PC-3 (cell line): ENCODE measurements around the gene EMP2. TPM values are rescaled to one million over a fixed set of nuclear protein-coding genes. Genes with fewer than 3 reads are reported as not detected.
A peak's percentile ranks its signal among the peaks of the same experiment; 100 is the strongest.

ENCODE experiments used
- ATAC-seq: fragments of 200-7000 bp; cut with Tn5 transposase; 2 replicates; pipeline ENCODE4 v1.9.1; 2020; ENCODE audit warnings: mild to moderate bottlenecking, moderate library complexity
- BruUV-seq: library from RNA; stranded (reverse); fragments of 400-500 nt; replicated peaks from 2 replicates; lab custom pipeline; 2021; lab: Mats Ljungman, UMichigan
- CTCF ChIA-PET: fragments of 300-600 bp; sonication (Branson Sonifier 250); formaldehyde crosslinking; loops from one replicate; lab custom pipeline; 2022; ENCODE audit warnings: antibody characterized with exemption; lab: Charles Lee
- POLR2A ChIA-PET: fragments of 300-600 bp; sonication (Branson Sonifier 250); formaldehyde crosslinking; loops from one replicate; lab custom pipeline; 2022; ENCODE audit warnings: antibody characterized with exemption; ENCODE audit not compliant: unreplicated experiment; lab: Charles Lee
- DNase-seq: peaks from one replicate; pipeline ENCODE4 v3.0.0-alpha.2; 2015
- H2AFZ ChIP-seq: fragments of 300-600 bp; sonication (generic); 2 replicates; pipeline ENCODE4 v1.6.0; 2016; ENCODE audit warnings: antibody characterized with exemption, low read length
- H3F3A ChIP-seq: fragments of 300-600 bp; sonication (generic); one replicate; pipeline ENCODE4 v1.6.0; 2017; ENCODE audit warnings: antibody characterized with exemption, low read length, control low read depth, mild to moderate bottlenecking; ENCODE audit not compliant: unreplicated experiment
- H3K27ac ChIP-seq: fragments of 300-600 bp; sonication (generic); 2 replicates; pipeline ENCODE4 v1.5.1; 2016; ENCODE audit warnings: mild to moderate bottlenecking, low read length
- H3K27me3 ChIP-seq: fragments of 300-600 bp; sonication (generic); 2 replicates; pipeline ENCODE4 v1.6.1; 2016; ENCODE audit warnings: low read length, mixed read lengths
- H3K36me3 ChIP-seq: fragments of 300-600 bp; sonication (generic); 2 replicates; pipeline ENCODE4 v1.6.1; 2016; ENCODE audit warnings: low read depth, mixed run types, low read length, mixed read lengths
- H3K4me1 ChIP-seq: fragments of 300-600 bp; sonication (generic); 2 replicates; pipeline ENCODE4 v1.5.1; 2016; ENCODE audit warnings: low read length; ENCODE audit not compliant: insufficient read depth
- H3K4me2 ChIP-seq: fragments of 300-600 bp; sonication (generic); 2 replicates; pipeline ENCODE4 v1.6.0; 2016; ENCODE audit warnings: low read length
- H3K4me3 ChIP-seq: fragments of 300-600 bp; sonication (generic); 2 replicates; pipeline ENCODE4 v1.5.1; 2016; ENCODE audit warnings: mild to moderate bottlenecking, low read length, mixed read lengths
- H3K79me2 ChIP-seq: fragments of 300-600 bp; sonication (generic); 2 replicates; pipeline ENCODE4 v1.6.1; 2017; ENCODE audit warnings: low read length, mixed read lengths
- H3K9ac ChIP-seq: fragments of 300-600 bp; sonication (generic); 2 replicates; pipeline ENCODE4 v1.6.0; 2016; ENCODE audit warnings: mild to moderate bottlenecking, low read length
- H3K9me2 ChIP-seq: fragments of 300-600 bp; sonication (generic); replicated peaks from 2 replicates; pipeline ENCODE4 v1.6.1; 2016; ENCODE audit warnings: mixed run types, low read length, mixed read lengths
- H3K9me3 ChIP-seq: fragments of 300-600 bp; sonication (generic); 2 replicates; pipeline ENCODE4 v1.6.1; 2016; ENCODE audit warnings: low read length, mixed read lengths
- H4K20me1 ChIP-seq: fragments of 300-600 bp; sonication (generic); 2 replicates; pipeline ENCODE4 v1.6.1; 2016; ENCODE audit warnings: low read length, mixed read lengths
- EZH2 ChIP-seq: fragments of 300-600 bp; sonication (generic); IDR thresholded peaks from one replicate; pipeline ENCODE4 v1.6.1; 2017; ENCODE audit warnings: antibody characterized with exemption, mild to moderate bottlenecking, low read length; ENCODE audit not compliant: unreplicated experiment
- EZH2phosphoT487 ChIP-seq: fragments of 300-600 bp; sonication (generic); IDR thresholded peaks from 2 replicates; pipeline ENCODE4 v1.6.1; 2018; ENCODE audit warnings: mild to moderate bottlenecking, antibody characterized with exemption, low read length, borderline replicate concordance
- intact Hi-C: fragments of 100-400 bp; cut with micrococcal nuclease; formaldehyde crosslinking; loops from 2 replicates; pipeline ENCODE4 v1.9.0; 2023
- total RNA-seq: library from RNA; depleted of rRNA; stranded (reverse); fragments of >200 nt; gene quantifications from 2 replicates; pipeline ENCODE4 v1.2.3, GENCODE V29; 2014
- TF ChIP-seq, protein P1 (sequence below): fragments of 300-600 bp; sonication (generic); conservative IDR thresholded peaks from 2 replicates; pipeline ENCODE4 v1.5.1; 2017; ENCODE audit warnings: antibody characterized with exemption, low read depth, mild to moderate bottlenecking, low read length

Gene EMP2
- total RNA-seq, 1 experiment from 2014 or later = 38.7 TPM

DNA sequence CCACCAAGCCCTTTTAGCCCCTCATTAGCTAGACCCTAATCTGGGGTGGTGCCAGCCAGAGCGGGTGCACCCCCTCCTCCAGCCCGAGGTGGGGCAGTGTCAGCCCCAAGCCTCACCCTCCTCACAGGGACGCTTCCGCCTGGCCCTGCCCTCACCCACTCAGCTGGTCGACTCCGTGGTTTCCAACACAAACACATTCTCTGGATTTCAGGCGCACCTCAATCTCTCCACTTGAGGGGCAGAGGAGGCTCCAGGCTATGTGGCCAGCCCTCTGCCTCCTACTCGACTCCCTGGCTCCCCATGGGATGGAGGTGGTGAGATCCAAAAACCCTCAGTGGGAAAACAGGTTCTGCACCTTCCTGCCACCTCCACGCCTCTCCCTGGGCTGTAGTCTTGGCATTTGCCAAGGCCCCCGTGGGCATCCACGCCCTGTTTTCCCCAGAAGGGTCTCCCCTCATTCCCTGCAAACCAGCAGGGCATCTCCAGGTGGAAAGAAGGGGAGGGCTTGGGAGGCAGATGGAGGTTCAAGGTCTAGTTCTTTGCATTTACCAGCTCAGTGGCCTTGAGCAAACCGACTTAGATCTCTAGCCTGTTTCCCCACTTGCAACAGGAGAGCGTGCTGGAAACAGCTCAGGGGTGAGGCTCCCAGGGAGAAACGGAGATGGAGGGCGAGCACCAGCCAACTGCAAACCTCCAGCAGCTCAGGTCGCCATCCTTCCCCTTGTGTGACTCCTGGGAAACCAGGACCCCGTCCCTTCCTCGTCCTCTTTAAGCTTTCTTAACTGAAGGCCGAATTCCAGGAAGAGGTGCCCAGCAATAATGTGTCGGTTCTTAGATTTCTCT, 1.7 kb downstream of the EMP2 start:
- ChIA-PET CTCF (no interaction called here), POLR2A (interaction anchor here (0.6 kb wide), 1 partner anchor 58 kb away, joined by 4 read pairs; no protein-coding TSS in a partner anchor)
- H3K36me3 ChIP-seq = no peaks in the 10 kb centered on the region
- H2AFZ ChIP-seq = no peak overlapping the region
- no peaks in the 10 kb centered on the region for H3K27me3 ChIP-seq
- TF ChIP-seq EZH2phosphoT487 (no peak), EZH2 (no peak)
- TF ChIP-seq, protein P1, sequence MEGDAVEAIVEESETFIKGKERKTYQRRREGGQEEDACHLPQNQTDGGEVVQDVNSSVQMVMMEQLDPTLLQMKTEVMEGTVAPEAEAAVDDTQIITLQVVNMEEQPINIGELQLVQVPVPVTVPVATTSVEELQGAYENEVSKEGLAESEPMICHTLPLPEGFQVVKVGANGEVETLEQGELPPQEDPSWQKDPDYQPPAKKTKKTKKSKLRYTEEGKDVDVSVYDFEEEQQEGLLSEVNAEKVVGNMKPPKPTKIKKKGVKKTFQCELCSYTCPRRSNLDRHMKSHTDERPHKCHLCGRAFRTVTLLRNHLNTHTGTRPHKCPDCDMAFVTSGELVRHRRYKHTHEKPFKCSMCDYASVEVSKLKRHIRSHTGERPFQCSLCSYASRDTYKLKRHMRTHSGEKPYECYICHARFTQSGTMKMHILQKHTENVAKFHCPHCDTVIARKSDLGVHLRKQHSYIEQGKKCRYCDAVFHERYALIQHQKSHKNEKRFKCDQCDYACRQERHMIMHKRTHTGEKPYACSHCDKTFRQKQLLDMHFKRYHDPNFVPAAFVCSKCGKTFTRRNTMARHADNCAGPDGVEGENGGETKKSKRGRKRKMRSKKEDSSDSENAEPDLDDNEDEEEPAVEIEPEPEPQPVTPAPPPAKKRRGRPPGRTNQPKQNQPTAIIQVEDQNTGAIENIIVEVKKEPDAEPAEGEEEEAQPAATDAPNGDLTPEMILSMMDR = peak; percentile 28; the same call in 1 of the 2 replicates
- H3K4me2 ChIP-seq = peak overlapping the region; percentile 93
- H3K79me2 ChIP-seq = peaks cover 66% of the 10 kb centered on the region
- no peaks in the 10 kb centered on the region for H3K9me3 ChIP-seq
- ATAC-seq (peak; percentile 37), DNase-seq (peak; percentile 55)
- H3K27ac ChIP-seq = peak overlapping the region; percentile 84
- intact Hi-C loops = loop anchor here (5.0 kb wide), 2 partner anchors 66 to 89 kb away; no protein-coding TSS in a partner anchor
- H3F3A ChIP-seq = no peaks in the 10 kb centered on the region
- peak overlapping the region; percentile 99 for H3K9ac ChIP-seq
- BruUV-seq = no TSS peak
- no peaks in the 10 kb centered on the region for H3K9me2 ChIP-seq
- H4K20me1 ChIP-seq = peaks cover 12% of the 10 kb centered on the region; the same call in 1 of the 2 replicates
- H3K4me3 ChIP-seq = peak overlapping the region; percentile 89
- peaks cover 37% of the 10 kb centered on the region for H3K4me1 ChIP-seq

DNA sequence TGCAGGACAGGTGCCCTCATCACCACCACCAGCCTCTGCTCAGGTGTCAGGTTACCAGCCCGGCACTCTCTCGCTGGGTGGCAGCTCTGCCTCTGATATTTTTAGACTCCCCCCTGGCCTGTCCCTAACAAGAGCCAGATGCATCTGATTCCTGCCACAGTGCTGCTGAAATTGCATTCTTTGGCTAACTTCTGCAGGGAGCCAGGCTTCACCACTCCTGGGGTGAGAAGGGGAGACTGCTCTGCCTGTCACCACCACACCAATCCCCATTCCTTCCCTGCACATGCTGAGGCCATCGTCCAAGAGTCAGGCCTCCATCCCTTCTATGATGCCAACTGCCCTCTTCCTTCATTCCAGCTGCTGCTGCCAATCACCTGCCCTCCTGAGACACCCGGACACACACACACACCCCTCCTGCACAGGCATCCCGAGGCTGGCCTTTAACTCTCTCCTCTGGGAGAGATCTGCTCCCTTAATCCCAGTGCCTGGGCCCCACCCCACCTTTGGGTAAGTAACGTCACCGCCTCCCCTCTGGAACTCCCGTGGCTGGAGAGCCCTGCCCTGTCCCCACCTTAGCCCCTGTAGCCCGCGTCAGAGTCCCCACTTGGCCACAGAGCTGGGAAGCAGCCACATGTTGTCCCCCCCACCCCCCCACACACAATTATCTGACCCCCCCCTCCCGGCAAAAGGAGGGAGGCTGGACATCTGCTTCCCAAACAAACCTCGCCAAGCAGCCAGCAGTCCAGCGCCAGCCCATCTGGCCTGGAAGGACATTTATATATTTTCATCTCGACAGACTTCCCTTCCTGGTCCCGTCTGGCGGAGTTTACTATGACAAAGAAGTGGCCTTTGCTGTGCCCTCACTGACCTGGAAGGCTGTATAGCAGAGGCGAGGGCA, 2.8 kb downstream of the EMP2 start:
- no TSS peak for BruUV-seq
- Histone ChIP-seq H3K9me3 (no peaks in the 10 kb centered on the region), H3K9ac (peak overlapping the region; percentile 19; the same call in 1 of the 2 replicates), H4K20me1 (peaks cover 16% of the 10 kb centered on the region; the same call in 1 of the 2 replicates), H2AFZ (no peak overlapping the region), H3K27ac (peak overlapping the region; percentile 84), H3K4me3 (peak overlapping the region; percentile 89), H3K4me1 (peaks cover 37% of the 10 kb centered on the region), H3K36me3 (no peaks in the 10 kb centered on the region), H3K9me2 (no peaks in the 10 kb centered on the region), H3K4me2 (peak overlapping the region; percentile 93), H3K79me2 (peaks cover 77% of the 10 kb centered on the region), H3K27me3 (no peaks in the 10 kb centered on the region), H3F3A (no peaks in the 10 kb centered on the region)
- DNase-seq (peak; percentile 41), ATAC-seq (peak; percentile 25)
- intact Hi-C loops = loop anchor here (5.0 kb wide), 2 partner anchors 65 to 90 kb away; no protein-coding TSS in a partner anchor
- ChIA-PET CTCF (no interaction called here), POLR2A (no interaction called here)
- TF ChIP-seq EZH2phosphoT487 (no peak), EZH2 (no peak)
- TF ChIP-seq, protein P1 = no peak
